Bronchial epithelial cell (primary cell): Measurements from ENCODE around the gene KLF6. TPM values are rescaled to one million over a fixed set of nuclear protein-coding genes. Genes with fewer than 3 reads are reported as not detected.

Experiments
- DNase-seq: peaks from one replicate; pipeline ENCODE4 v3.0.0-alpha.2; 2010; ENCODE audit warnings: low read depth
- FAIRE-seq: peaks from 2 replicates; lab custom pipeline; 2011; peaks lifted over from hg19 to GRCh38; lab: Jason Lieb, UNC
- H3K27me3 ChIP-seq: 2 replicates; pipeline ENCODE4 v1.5.1; 2011; ENCODE audit warnings: low read length; ENCODE audit not compliant: control insufficient read depth, insufficient read depth
- H3K36me3 ChIP-seq: 2 replicates; pipeline ENCODE4 v1.5.1; 2011; ENCODE audit warnings: low read length; ENCODE audit not compliant: control insufficient read depth, insufficient read depth
- H3K4me3 ChIP-seq: 2 replicates; pipeline ENCODE4 v1.5.1; 2011; ENCODE audit warnings: mild to moderate bottlenecking, low read depth, low read length, control low read depth
- CTCF ChIP-seq: IDR thresholded peaks from 2 replicates; pipeline ENCODE4 v1.5.1; 2011; ENCODE audit warnings: mild to moderate bottlenecking, moderate library complexity, low read length, control low read depth, inconsistent platforms; ENCODE audit not compliant: insufficient read depth, severe bottlenecking
- total RNA-seq: library from RNA; depleted of rRNA; stranded (reverse); fragments of >200 nt; gene quantifications from 2 replicates; pipeline ENCODE4 v1.2.1, GENCODE V29; 2014

The KLF6 gene
- total RNA-seq, 1 donor from 2014 or later = 70.6 TPM

- Histone ChIP-seq H3K27me3 (no peaks in the 10 kb centered on the region), H3K36me3 (no peaks in the 10 kb centered on the region), H3K4me3 (no peak overlapping the region)
- no peak for TF ChIP-seq CTCF
- no peak for DNase-seq
- no peak for FAIRE-seq
These were observed 37.0 kb downstream of the KLF6 start for GRCh38 chr10:3747984-3748383.

- Histone ChIP-seq H3K4me3 (no peak overlapping the region), H3K36me3 (no peaks in the 10 kb centered on the region), H3K27me3 (no peaks in the 10 kb centered on the region)
- FAIRE-seq (no peak), DNase-seq (no peak)
- TF ChIP-seq CTCF = no peak
These were observed 37.6 kb downstream of the KLF6 start for GRCh38 chr10:3747248-3747960.

- Histone ChIP-seq H3K36me3 (no peaks in the 10 kb centered on the region), H3K27me3 (no peaks in the 10 kb centered on the region), H3K4me3 (no peak overlapping the region)
- no peak for TF ChIP-seq CTCF
- DNase-seq (no peak), FAIRE-seq (no peak)
These were observed 38.4 kb downstream of the KLF6 start for GRCh38 chr10:3746634-3747033.

GRCh38 chr10:3745521-3745920 lies 39.5 kb downstream of the KLF6 start:
- DNase-seq (no peak), FAIRE-seq (no peak)
- Histone ChIP-seq H3K4me3 (no peak overlapping the region), H3K36me3 (no peaks in the 10 kb centered on the region), H3K27me3 (no peaks in the 10 kb centered on the region)
- no peak for TF ChIP-seq CTCF

GRCh38 chr10:3741688-3742461 lies 43.1 kb downstream of the KLF6 start:
- H3K36me3 ChIP-seq = no peaks in the 10 kb centered on the region
- TF ChIP-seq CTCF = no peak
- FAIRE-seq (no peak), DNase-seq (no peak)
- H3K4me3 ChIP-seq = no peak overlapping the region
- H3K27me3 ChIP-seq = no peaks in the 10 kb centered on the region
